GM19468 (cell line): ENCODE measurements around the gene COPS4.
"Not testable (repeated sequence)": the region's sequence is repeated elsewhere in the genome, so short reads cannot be mapped to it uniquely, and the experiment has no call there.

ENCODE experiments used
- ATAC-seq: cut with Tn5 transposase; IDR thresholded peaks from one replicate; pipeline ENCODE4 v1.9.1; 2021; ENCODE audit warnings: mild to moderate bottlenecking, moderate library complexity, moderate number of reproducible peaks; ENCODE audit not compliant: unreplicated experiment; ENCODE audit errors: extremely low read depth

The COPS4 gene

DNA sequence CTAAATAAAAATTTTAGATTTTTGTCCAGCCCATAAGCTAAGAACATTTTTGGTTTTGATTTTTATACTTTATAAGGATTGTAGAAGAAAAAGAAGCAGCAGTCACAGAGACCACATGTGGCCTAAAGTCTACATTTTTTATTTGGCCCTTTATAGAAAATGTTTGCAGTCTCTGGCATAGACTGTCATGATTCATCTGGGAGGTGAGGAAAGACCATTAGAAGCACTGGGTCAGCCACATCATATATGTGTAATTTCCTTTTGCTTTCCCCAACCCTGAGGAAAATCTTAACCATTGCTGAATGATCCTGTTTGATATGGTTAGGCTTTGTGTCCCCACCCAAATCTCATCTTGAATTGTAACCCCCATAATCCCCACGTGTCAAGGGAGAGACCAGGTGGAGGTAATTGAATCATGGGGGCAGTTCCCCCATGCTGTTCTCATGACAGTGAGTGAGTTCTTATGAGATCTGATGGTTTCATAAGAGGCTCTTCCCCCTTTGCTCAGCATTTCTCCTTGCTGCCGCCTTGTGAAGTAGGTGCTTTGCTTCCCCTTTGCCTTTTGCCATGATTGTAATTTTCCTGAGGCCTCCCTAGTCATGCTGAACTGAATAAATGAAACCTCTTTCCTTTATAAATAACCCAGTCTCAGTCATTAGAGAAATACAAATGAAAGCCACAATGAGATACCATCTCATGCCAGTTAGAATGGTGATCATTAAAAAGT, 12.1 kb upstream of the COPS4 start:
- ATAC-seq = no peak

DNA sequence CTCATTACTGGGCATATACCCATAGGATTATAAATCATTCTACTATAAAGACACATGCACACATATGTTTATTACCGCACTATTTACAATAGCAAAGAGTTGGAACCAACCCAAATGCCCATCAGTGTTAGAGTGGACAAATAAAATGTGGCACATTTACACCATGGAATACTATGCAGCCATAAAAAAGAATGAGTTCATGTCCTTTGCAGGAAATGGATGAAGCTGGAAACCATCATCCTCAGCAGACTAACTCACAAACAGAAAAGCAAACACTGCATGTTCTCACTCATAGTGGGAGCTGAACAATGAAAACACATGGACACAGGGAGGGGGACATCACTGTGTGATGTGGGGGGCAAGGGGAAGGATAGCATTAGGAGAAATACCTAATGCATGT, 11.4 kb upstream of the COPS4 start:
- not testable (repeated sequence) for ATAC-seq

DNA sequence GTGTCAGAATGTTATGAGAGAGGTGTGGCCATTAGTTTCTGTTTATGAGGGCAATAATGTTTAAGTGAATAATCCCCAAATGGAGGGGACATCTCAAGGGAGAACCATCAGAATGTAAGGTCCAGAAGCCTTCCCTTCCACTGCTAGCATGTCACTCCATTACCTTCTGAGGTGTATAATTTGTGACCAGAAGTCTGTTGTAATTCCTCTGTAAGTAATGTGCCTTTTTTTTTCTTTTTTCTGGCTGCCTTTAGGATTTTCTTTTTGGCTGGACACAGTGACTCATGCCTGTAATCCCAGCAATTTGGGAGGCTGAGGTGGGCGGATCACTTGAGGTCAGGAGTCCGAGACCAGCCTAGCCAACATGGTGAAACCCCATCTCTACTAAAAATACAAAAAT, 10.8 kb upstream of the COPS4 start:
- no peak for ATAC-seq

DNA sequence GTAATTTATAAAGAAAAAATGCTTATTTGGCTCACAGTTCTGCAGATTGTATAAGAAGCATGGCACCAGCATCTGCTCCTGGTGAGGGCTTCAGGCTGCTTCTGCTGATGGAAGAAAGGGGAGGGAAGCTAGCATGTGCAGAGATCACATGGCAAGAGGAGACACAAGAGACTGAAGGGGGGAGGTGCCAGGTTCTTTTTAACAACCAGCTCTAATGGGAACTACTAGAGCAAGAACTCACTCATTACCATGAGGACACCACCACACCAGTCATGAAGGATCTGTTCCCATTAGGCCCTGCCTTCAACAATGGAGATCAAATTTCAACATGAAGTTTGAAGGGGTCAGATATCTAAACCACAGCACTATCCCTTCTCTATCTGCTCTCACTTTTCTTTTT, 9.4 kb upstream of the COPS4 start:
- ATAC-seq = no peak

DNA sequence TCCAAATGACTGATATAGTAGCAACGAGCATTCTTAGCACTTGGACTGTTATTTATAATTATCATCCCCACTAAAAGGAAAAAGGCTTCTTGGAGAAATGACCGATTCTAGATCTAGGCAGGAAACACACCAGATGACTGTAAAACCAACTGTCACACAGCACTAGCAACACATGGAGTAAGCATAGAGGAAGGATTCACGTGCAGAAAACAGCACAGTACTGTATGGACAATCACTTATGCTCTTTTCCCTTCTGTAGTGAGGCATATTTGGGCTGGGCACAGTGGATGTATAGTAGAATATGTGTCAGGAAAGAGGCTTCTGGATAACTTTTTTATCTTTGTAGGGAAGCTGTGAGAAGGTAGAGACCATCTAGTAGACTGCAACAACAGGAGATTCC, 6.0 kb upstream of the COPS4 start:
- no peak for ATAC-seq

DNA sequence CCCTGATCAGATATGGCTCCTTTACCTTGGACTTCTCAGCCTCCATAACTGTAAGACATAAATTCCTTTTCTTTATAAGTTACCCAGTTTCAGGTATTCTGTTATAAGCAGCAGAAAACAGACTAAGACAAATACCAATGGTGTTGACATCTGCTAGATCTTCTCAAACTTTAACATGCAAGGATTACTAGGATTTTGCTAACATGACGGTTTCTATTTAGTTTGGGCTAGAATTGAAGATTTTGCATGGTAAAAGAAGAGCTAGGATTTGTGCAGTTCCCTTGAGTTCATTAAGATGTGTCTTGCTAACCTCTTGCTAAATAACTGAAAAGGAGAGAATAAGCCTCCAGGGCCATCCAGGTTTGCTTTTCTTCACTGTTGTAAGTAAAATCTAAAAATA, 5.3 kb upstream of the COPS4 start:
- no peak for ATAC-seq

DNA sequence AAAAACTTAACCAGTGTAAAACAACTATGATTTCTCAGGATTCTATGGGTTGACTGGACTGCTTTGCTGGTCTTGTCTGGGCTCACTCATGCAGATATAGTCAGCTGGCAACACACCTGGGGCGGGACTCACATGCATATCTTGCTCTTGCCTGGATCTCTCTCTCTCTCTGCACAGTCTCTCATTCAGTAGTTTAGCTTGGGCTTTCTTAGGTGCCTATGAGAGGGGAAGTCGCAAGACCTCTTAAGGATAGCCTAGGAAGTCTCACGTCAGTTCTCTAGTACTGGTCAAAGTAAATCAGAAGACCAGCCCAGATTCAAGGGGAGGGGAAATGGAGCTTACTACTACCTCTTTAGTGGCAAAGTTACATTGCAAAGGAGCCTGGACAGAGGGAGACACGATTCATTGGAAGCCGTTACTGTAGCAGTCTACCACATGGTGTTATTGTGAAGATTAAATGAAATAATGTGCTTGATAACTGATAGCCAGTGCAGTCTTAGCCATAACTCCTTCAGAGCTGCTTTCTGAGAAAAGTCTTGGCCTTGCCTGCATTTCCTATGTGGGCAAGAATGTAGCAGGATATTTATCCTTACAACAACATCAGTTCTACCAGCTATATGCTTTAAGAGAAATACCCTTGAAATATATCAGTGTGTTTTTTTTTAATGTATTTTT, 2.1 kb downstream of the COPS4 start:
- no peak for ATAC-seq

DNA sequence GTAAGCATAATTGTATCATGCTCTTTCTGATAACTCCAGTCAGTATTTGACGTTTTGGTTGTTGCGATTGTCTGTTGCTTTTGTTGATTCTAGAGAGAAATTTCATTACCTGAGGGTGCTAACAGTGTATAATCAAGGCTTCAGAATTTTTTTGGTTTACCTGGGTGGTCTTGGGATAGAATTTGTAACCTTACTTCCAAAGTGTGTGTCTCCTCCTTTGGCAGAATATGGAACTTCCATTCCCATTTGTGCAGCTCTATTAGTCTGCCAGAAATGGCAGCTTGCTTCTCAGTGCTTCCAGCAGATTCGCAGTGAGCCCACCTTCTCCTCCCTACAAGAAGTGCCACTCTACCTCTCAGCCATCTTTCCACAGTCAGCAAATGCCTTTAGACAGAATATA, 5.3 kb downstream of the COPS4 start:
- no peak for ATAC-seq

DNA sequence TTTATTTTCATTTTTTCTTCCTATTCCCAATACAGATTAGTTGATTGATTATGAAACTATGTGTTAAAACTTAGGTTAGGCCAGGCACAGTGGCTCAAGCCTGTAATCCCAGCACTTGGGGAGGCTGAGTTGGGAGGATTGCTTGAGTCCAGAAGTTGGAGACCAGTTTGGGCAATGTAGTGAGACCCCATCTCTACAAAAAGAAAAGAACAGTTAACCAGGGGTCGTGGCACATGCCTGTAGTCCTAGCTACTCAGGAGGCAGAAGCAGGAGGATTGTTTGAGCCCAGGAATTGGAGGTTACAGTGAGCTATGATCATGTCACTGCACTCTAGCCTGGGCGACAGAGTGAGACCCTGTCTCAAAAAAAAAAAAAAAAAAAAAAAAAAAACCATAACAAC, 8.2 kb downstream of the COPS4 start:
- ATAC-seq = not testable (repeated sequence)

DNA sequence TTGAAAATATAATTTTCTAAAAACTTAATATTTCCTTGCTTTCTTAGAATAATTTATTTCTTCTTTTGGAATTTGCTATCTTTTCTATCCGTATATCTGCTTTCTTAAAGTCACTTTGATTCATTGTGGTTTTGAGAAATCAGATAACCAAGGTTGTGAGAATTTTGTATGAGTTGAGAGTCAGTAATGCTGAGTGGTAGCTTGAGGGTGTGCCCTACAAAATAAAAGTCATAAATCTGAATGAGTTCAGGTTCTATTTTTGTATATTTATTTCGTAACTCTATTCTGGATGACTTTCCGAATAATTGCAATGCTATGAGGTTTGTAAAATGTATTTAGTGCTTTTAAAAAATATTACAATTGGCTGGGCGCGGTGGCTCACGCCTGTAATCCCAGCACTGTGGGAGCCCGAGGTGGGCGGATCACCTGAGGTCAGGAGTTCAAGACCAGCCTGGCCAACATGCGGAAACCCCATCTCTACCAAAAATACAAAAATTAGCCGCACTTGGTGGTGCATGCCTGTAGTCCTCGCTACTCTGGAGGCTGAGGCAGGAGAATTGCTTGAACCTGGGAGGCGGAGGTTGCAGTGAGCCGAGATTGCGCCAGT, 8.9 kb downstream of the COPS4 start:
- no peak for ATAC-seq

DNA sequence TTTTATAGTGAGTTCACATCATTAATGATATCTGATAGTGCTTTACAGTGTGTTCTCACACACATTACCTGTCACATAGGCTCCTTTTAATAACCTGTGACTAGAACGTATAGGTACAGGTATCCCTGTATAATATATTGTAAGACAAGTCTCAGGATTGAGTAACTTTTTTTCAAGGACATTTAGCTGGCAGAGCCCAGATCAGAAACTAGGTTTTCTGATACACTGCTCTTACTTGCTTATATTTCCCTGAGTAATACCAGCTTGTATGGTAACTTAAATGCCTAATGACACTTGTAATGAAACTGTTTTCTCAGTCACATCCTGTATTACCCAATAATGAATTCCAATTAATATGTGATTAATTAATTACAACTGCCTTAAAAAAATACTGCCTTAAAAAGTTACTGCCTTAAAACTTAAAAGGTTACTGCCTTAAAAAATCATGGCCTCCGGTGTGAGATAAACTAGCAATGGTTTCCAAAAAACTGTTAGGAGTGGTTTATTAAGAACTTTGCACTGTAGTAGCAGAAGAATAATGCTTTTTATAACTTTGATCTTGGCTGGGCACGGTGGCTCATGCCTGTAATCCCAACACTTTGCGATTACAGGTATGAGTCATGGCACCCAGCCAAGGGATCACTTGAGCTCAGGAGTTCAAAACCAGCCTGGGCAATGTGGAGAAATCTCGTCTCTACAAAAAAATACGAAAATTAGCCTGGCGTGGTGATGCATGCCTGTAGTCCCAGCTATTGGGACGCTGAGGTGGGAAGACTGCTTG, 11.9 kb downstream of the COPS4 start:
- ATAC-seq = no peak

DNA sequence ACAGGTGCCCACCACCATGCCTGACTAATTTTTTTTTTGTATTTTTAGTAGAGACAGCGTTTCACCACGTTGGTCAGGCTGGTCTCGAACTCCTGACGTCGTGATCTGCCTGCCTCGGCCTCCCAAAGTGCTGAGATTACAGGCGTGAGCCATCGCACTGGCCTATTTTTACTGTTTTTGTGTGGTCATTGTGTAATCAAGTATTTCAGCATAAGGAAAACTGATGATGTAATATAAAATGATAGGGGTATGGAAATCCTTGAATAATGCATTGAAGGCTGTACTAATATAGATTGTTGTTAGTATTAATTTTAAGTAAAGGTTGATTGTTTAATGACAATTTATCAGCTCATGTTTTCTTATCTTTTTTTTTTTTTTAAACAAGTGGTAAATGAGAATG, 13.8 kb downstream of the COPS4 start:
- ATAC-seq = not testable (repeated sequence)

DNA sequence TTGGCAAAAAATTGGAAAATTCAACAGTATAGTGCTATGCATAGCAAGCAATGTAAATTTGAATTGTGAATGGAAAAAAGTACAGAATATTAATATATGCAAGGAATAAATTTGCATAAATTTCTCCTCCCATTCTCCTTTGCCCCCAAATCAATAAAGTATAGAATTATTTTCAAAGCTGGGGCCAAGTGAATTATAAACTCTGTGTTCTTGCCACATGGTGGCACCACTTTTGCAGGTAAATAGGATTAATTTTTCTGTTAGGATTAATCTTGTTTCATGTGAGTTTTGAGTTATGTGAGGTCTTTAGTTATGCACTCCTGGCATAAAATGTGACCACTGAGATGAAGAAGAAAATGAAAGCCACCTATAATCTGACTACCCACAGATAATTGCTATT, 19.9 kb downstream of the COPS4 start:
- ATAC-seq = no peak

DNA sequence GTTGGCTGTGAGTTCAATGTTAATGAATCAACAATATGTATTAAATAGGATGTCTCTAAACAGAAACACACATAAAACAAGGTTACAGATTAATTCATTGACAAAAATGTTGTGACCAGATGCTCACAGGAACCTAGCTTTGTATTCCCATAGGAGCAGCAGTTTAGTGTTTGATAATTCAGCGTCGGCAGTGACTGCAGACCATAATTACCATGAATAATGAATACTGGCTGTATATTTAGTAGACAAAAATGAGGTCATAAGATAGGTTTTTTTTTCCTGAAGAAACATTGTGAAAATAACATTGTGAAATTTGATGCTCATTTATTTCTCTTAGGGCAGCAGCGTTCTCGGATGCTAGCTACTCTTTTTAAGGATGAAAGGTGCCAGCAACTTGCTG, 27.8 kb downstream of the COPS4 start:
- ATAC-seq = no peak

DNA sequence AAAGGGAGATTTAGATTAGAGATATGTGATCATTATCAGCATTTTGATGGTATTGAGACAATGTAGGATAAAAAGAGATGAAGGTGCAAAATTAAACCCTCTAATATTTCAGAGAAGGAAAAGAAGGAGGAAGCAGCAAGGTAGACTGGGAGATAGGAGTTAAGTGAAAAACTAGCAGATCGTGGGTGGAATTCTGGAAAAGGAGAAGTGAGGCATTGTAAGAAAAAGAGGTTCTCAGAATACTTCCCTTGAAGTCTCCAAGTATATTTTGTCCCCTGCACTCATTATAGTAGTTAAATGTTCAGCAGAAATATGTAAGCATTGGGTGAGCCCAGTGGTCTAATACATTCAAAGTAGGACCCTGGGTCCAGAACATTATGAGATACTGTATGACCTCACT, 30.3 kb downstream of the COPS4 start:
- no peak for ATAC-seq

DNA sequence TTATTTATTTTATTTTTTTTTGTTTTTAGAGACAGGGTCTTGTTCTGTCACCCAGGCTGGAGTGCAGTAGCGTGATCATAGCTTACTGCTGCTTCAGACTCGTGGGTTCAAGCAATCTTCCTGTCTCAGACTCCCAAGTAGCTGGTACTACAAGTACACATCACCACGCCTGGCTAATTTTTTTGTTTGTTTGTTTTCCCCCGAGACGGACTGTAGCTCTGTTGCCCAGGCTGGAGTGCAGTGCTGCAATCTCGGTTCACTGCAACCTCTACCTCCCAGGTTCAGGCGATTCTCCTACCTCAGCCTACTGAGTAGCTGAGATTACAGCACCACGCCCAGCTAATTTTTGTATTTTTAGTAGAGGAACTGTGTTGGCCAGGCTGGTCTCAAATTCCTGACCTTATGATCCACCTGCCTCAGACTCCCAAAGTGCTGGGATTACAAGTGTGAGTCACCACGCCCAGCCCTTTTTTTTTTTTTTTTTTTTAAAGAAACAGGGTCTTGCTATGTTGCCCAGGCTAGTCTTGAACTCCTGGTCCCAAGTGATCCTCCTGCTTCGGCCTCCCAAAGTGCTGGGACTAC, 32.2 kb downstream of the COPS4 start:
- ATAC-seq = no peak

DNA sequence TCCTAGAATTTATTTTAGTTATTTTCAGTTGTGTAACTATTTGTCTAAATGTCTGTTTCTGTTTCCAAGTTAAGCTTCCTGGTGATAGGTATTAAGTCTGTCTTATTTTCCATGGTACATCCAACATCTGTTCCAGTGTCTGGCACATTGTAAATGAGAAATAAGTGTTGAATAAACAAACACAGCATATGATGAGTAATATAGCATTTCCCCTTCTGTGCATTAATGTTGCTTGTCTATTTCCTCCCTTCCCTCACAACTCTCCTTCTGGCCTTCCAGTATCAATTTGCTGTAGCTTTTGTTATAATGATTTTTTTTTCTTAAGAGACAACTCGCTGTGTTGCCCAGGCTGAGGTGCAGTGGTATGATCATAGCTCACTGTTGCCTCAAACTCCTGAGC, 36.1 kb downstream of the COPS4 start:
- no peak for ATAC-seq

DNA sequence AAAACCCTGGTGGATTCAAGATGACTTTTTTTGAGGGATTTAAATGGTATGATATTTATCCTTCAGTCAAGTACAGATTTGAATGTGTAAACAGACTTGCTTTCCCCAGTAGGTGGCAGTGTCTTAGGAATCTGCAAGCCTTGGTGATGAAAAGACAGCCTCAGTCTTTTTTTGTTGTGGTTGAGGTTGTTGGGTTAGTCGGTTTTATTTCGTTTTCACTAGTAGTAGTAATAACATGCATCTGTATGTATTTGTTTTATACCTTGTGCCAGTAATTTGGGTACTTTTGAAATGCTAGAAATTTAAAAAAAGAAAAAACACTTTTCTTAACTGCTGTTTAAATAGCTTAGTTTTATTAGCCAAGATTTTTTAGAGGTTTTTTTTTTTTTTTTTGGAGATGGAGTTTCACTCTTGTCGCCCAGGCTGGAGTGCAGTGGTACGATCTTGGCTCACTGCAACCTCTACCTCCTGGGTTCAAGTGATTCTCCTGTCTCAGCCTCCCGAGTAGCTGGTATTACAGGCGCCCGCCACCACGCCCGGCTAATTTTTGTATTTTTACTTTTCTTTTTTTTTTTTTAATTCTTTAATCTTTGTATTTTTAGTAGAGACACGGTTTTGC, 39.2 kb downstream of the COPS4 start:
- ATAC-seq = peak; percentile 55

DNA sequence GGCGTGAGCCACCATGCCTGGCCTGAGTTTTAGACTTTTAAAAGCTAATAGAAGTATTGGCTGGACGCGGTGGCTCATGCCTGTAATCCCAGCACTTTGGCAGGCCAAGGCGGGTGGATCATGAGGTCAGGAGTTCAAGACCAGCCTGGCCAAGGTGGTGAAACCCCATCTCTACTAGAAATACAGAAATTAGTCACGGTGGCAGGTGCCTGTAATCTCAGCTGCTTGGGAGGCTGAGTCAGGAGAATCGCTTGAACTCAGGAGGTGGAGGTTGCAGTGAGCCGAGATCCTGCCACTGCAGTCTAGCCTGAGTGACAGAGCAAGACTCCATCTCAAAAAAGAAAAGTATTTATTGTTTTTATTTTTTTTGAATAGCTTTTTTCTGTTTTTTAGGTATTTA, 39.8 kb downstream of the COPS4 start:
- not testable (repeated sequence) for ATAC-seq
